KOPT-K1 (cell line): ENCODE results near the gene PRIMA1.

Experiments used
- H3K27ac ChIP-seq: fragments of 200-600 bp; sonication (generic); 2 replicates; pipeline ENCODE4 v1.5.1; 2016; ENCODE audit warnings: antibody characterized with exemption, mild to moderate bottlenecking, low read depth, low read length; ENCODE audit not compliant: poor library complexity, severe bottlenecking
- H3K36me3 ChIP-seq: fragments of 200-600 bp; sonication (generic); 2 replicates; pipeline ENCODE4 v1.5.1; 2017; ENCODE audit warnings: antibody characterized with exemption, mild to moderate bottlenecking, low read length, moderate library complexity; ENCODE audit not compliant: insufficient read depth
- H3K9me3 ChIP-seq: fragments of 200-600 bp; sonication (generic); 2 replicates; pipeline ENCODE4 v1.5.1; 2017; ENCODE audit warnings: antibody characterized with exemption, low read length, mild to moderate bottlenecking; ENCODE audit not compliant: insufficient read depth, poor library complexity, severe bottlenecking

PRIMA1 gene

DNA sequence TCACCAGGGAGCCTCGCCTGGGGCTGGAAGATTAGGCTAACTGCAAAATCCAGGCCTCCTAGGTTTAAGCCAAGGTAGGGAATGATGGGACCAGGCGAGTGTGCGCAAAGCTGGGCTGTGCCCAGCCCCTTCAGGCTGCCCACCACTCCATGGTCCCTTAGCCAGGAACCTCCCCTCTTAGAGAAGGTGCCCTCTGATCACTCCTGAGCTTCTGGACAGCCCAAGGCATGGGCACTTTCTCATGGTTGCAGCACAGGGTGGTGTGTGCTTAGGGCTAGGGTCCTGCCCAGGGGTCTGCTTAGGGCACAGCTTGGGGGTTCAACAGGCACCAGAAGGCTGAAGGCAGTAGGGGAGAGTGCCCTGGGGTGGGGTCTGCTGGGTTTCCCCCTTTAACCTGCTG, 69.0 kb downstream of the PRIMA1 start:
- no peaks in the 10 kb centered on the region for H3K36me3 ChIP-seq

DNA sequence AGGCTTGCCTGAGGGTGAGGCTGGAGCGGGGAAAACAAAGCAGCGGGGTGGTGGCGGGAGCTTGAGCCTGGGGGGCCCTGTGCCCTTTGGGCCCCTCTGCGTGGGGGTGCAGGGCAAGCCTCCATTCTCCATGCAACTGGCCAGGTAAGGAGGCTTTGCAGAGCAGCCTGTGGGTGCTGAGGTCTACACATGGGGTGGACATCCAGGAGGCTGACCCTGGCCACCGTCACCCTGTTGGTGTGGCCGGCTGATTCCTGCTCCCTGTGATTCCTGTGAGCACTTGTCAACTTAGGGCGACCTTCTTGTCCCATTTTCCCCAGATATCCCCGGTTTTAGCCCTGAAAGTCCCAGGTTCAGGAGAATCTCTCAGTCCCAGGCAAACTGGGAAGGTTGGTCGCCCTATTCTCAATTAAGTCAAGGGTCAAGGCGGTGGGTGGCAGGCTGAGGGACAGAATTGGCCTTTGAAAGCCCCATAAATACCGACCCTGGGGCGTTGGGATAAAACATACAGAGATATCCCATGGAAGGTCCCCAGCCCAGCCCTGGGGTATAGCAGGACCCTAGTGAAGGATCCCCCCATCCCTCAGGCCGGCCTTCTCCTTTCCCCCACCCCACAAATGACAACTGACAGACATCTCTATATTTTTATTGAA, 70.5 kb downstream of the PRIMA1 start:
- no peaks in the 10 kb centered on the region for H3K9me3 ChIP-seq
- H3K36me3 ChIP-seq = no peaks in the 10 kb centered on the region
- H3K27ac ChIP-seq = no peak overlapping the region

More for the DNA sequence above, 69.0 kb downstream of the PRIMA1 start:
- Histone ChIP-seq H3K27ac (no peak overlapping the region), H3K9me3 (no peaks in the 10 kb centered on the region)

GRCh38 chr14:93716746-93717667, 71.3 kb downstream of the PRIMA1 start:
- Histone ChIP-seq H3K9me3 (no peaks in the 10 kb centered on the region), H3K36me3 (no peaks in the 10 kb centered on the region), H3K27ac (no peak overlapping the region)

DNA sequence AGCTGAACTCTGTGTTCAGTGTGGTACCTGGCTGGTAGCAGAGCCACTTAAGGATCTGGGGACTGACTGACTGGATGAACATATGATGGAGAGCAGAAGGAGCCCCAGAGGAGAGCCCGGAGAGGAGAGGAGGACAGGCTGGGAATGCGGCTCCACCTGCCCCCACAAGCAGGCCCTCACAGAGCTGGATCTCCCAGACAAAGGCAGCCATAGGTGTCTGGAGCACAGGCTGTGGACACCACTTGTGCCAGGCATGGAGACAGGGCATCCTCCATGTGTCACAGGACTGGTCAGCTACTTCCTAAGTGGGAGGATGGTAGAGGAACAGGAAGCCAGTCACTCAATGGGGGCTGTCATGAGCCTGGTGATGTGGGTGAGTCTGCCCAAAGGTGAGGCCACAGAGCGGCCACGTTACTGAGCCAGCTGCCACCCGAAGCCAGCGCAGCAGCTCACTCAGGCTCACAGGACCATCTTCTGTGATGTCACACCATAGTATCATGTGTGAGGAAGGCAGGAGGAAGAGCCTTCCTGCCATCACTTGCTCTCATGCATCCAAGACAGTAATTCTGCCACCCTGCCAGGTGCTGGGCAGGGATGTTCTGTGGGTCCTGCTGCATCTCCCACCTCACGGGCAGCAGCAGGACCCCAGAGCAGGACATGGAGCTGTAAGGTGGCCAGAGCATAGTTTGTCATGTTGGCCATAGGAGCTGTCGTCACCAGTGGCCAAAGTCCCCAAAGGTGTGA, 72.1 kb downstream of the PRIMA1 start:
- H3K36me3 ChIP-seq = no peaks in the 10 kb centered on the region
- H3K27ac ChIP-seq = no peak overlapping the region
- no peaks in the 10 kb centered on the region for H3K9me3 ChIP-seq

- Histone ChIP-seq H3K9me3 (no peaks in the 10 kb centered on the region), H3K36me3 (no peaks in the 10 kb centered on the region), H3K27ac (no peak overlapping the region)
These were observed 72.9 kb downstream of the PRIMA1 start for GRCh38 chr14:93715279-93715927.

DNA sequence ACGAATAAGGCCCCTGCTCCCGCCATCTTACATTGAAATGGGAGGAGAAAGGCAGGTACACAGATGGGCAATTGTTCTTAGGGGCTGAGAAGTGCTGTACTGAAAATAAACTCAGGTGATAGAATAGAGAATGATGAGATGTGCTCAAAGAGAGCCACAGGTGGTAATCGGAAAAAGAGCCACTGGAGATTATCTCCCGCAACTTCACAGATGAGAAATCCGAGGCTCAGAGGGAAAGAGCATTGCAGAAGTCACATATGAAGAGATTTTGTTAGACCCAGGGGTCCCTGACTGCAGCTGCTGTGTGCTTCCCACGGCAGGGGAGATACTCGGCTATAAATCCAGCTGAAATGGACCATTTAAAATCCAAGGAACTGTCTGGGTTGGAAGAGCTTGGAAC, 73.7 kb downstream of the PRIMA1 start:
- no peak overlapping the region for H3K27ac ChIP-seq

DNA sequence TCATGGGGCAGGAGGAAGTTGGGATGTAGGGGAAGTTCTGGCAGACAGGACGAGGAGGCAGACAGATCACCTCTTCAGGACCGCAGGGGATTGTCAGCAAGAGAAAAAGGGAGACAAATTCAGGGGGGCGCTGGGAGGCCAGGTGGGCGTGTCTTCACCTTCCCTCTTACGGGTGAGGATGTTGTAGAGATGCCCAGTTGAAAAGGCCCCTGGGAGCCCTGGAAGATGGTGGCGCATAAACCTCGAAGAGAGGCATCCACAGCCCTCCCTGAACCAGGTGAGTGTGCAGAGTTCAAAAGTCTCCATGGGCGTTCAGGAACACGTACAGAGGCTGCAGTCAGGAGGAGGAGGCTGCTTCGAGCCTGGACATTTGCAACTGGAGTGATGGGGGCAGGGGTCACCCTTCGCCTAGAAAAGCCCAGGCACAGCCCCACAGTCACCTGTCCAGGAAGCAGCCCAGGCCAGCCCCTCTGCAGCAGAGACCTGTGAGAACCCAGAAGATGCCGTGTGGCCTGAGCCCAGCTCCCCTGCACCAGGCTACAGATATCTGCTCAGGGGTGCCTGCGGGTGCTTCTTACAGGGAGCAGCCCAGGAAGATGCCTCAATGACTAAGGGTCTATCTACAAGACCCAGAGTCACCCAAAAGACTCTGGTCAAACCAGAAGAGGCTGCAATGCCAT, 74.4 kb downstream of the PRIMA1 start:
- Histone ChIP-seq H3K9me3 (no peaks in the 10 kb centered on the region), H3K27ac (no peak overlapping the region), H3K36me3 (no peaks in the 10 kb centered on the region)

More for the DNA sequence above, 73.7 kb downstream of the PRIMA1 start:
- Histone ChIP-seq H3K9me3 (no peaks in the 10 kb centered on the region), H3K36me3 (no peaks in the 10 kb centered on the region)

GRCh38 chr14:93712838-93713724, 75.2 kb downstream of the PRIMA1 start:
- no peaks in the 10 kb centered on the region for H3K9me3 ChIP-seq
- no peak overlapping the region for H3K27ac ChIP-seq
- H3K36me3 ChIP-seq = no peaks in the 10 kb centered on the region

GRCh38 chr14:93712079-93712837, 76.0 kb downstream of the PRIMA1 start:
- Histone ChIP-seq H3K9me3 (no peaks in the 10 kb centered on the region), H3K36me3 (no peaks in the 10 kb centered on the region), H3K27ac (no peak overlapping the region)

- Histone ChIP-seq H3K9me3 (no peaks in the 10 kb centered on the region), H3K27ac (no peak overlapping the region), H3K36me3 (no peaks in the 10 kb centered on the region)
These were observed 79.0 kb downstream of the PRIMA1 start for GRCh38 chr14:93709249-93709648.

GRCh38 chr14:93708800-93709199, 79.5 kb downstream of the PRIMA1 start:
- H3K36me3 ChIP-seq = no peaks in the 10 kb centered on the region
- H3K9me3 ChIP-seq = no peaks in the 10 kb centered on the region
- H3K27ac ChIP-seq = no peak overlapping the region

DNA sequence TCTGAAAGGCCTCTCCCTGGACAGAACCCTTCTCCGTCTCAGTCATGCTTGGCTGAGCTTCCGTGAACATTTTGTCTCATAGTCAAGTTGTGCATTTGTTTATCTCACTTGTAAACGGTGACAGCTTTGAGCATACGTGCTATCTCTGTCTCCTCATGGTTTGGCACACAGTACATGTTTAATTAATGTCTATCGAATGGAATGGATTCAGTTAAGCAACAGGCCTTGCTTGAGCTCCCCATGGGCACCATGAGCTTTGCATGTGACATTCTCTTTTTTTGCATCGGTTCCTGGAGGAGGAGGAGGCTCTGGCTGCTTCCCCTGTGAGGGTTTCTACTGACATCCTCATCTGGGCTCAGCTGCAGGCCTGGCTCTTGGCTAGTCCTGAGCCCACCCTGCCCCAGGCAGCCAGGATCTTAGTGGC, 80.0 kb downstream of the PRIMA1 start:
- H3K9me3 ChIP-seq = no peaks in the 10 kb centered on the region
- H3K27ac ChIP-seq = no peak overlapping the region
- H3K36me3 ChIP-seq = no peaks in the 10 kb centered on the region

- H3K36me3 ChIP-seq = no peaks in the 10 kb centered on the region
- no peaks in the 10 kb centered on the region for H3K9me3 ChIP-seq
- no peak overlapping the region for H3K27ac ChIP-seq
These were observed 80.8 kb downstream of the PRIMA1 start for GRCh38 chr14:93707475-93707874.
